Tibial nerve (tissue), 3 donors: Measurements from ENCODE around the gene SLC48A1.

ENCODE experiments used
- POLR2A ChIP-seq, 2 donors: fragments of 450-650 bp; IDR thresholded peaks; one replicate each; pipeline ENCODE4 v1.6.1; 2017; ENCODE audit warnings: antibody characterized with exemption in 2 of 2, mild to moderate bottlenecking in 2 of 2, moderate library complexity in 2 of 2
- TF ChIP-seq, protein P1 (sequence below), 5 experiments: fragments of 200-600 bp in 3 of 5; fragments of 450-650 bp in 2 of 5; sonication (generic) in 3 of 5; IDR thresholded peaks; one replicate each; pipeline ENCODE4 v1.5.1; 2016 to 2019; ENCODE audit warnings: antibody characterized with exemption in 5 of 5, mild to moderate bottlenecking in 3 of 5, moderate library complexity in 2 of 5

DNA sequence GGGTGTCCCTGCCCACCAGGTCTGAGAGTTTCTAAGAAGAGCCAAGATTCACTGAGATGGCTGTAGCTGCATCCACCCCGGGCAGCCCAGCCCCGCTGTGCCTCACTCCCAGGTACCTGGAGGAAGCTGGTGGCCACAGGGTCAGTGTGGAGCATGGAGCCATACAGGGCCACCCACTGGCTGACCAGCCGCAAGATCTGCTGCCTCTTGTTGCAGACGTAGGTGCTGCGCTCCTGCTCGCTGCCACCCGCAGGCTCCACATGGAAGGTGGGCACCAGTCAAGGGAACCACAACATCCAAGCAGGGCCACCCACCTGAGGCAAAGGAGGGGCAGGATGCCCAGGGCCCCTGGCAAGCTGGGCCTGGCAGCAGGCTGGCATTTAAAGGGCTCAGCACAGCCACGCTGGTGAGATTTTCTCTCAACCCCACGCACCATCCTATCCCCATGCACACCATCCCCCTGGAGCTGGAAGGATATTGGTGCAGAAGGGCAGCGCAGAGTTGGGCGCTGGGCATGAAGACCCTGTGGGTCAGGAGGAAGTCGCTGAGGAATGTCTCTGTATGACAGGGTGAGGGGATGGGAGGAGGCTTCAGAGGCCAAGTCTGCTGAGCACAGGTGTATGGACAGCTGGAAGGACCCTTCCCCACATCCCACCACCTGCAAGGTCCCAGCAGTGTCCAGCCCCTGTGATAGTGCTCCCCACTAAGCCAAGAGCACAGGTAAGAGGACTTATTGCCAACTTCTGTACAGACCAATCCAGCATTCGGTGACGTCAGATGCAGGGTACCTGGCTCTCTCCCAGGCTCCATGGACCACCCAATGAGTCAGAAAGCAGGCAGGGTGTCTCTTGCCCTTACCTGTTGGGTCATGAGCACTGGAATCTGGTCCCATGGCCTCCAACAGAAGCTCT lies 25.2 kb upstream of the SLC48A1 start:
- TF ChIP-seq POLR2A (IDR thresholded peaks at IDR 0.05) = no peak
- TF ChIP-seq, protein P1, sequence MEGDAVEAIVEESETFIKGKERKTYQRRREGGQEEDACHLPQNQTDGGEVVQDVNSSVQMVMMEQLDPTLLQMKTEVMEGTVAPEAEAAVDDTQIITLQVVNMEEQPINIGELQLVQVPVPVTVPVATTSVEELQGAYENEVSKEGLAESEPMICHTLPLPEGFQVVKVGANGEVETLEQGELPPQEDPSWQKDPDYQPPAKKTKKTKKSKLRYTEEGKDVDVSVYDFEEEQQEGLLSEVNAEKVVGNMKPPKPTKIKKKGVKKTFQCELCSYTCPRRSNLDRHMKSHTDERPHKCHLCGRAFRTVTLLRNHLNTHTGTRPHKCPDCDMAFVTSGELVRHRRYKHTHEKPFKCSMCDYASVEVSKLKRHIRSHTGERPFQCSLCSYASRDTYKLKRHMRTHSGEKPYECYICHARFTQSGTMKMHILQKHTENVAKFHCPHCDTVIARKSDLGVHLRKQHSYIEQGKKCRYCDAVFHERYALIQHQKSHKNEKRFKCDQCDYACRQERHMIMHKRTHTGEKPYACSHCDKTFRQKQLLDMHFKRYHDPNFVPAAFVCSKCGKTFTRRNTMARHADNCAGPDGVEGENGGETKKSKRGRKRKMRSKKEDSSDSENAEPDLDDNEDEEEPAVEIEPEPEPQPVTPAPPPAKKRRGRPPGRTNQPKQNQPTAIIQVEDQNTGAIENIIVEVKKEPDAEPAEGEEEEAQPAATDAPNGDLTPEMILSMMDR (IDR thresholded peaks at IDR 0.05) = no peak
